Vagina (tissue), 2 donors: ENCODE data around the gene ME2.

Experiments
- CTCF ChIP-seq, 3 experiments: fragments of 450-650 bp in 2 of 3; fragments of 200-600 bp in 1 of 3; sonication (generic) in 1 of 3; IDR thresholded peaks; one replicate each; pipeline ENCODE4 v1.5.1; 2017 to 2019; ENCODE audit warnings: antibody characterized with exemption in 3 of 3, mild to moderate bottlenecking in 2 of 3, moderate library complexity in 2 of 3
- POLR2A ChIP-seq, 2 donors: fragments of 450-650 bp; IDR thresholded peaks; one replicate each; pipeline ENCODE4 v1.6.1; 2017; ENCODE audit warnings: antibody characterized with exemption in 2 of 2, mild to moderate bottlenecking in 2 of 2, moderate library complexity in 2 of 2
- POLR2AphosphoS5 ChIP-seq, 2 donors: sonication (generic); formaldehyde crosslinking; IDR thresholded peaks; one replicate each; pipeline ENCODE4 v1.9.0; 2017; ENCODE audit warnings: antibody characterized with exemption in 2 of 2, mild to moderate bottlenecking in 2 of 2, low read depth in 1 of 2; ENCODE audit not compliant: insufficient read depth in 1 of 2

- TF ChIP-seq CTCF (IDR thresholded peaks at IDR 0.05): no peak
- TF ChIP-seq POLR2AphosphoS5 (IDR thresholded peaks at IDR 0.05; ENCODE audit: insufficient read depth in 1 of 2, low read depth in 1 of 2): no peak
- no peak for TF ChIP-seq POLR2A (IDR thresholded peaks at IDR 0.05)
Measured at GRCh38 chr18:50844960-50845359, 34.0 kb upstream of the ME2 start.
